Activated CD8-positive, alpha-beta memory T cell treated with anti-CD3 and anti-CD28 coated beads, Interleukin-2, amount 50 U/mL, for 4 hours (primary cell): ENCODE data around the gene ZNF823.
A peak's percentile ranks its signal among the peaks of the same experiment; 100 is the strongest.
"Not testable (repeated sequence)": the region's sequence is repeated elsewhere in the genome, so short reads cannot be mapped to it uniquely, and the experiment has no call there.

Experiments used
- DNase-seq: peaks from one replicate; pipeline ENCODE4 v3.0.0-alpha.2; 2020

ZNF823 gene

DNA sequence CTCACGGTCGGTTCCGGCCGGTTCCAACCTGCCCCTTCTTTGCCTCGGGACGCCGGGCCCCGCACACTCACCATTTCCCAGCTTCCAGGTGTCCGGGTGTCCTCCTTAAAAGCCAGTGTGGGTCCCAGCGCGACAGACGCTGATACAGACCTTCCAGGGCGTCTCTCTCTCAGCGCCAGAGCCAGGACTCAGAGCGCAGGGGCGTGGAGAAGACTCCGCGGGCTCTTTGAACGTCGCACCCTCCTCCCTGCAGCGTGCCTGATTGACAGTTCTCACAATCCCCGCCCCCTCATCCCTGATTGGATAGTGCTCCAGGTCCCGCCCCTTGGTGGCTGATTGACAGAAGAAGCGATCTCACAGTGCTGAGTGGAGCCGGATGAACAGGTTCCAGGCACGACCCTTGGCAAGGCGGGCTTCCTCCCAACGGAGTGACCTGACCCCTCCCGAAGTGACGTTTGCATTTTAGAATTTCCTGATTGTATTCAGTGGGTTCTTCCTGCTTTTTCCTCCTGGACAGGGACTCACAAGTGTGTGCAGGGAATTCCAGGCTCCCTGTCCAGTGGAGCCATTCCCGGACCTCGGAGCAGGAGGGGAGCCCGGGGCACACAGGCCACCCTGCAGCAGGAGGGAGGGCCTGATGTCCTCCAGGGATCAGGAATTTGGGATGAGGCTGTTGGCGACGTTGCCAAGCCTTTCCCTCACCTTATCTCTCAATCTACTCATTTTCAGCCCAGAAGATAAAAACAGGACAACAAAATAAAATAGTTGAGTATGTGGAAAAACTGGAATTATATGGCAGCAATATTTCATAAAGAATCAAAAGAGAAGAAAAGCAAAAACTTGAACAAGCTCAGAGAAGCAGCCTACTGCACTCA, at the start of gene ZNF823:
Gene ZNF823, minus strand, starts transcription at position 201 of the 875 bp plus-strand sequence. Its CDS starts 127 bp downstream, at position 74.
- DNase-seq = peak; percentile 96

DNA sequence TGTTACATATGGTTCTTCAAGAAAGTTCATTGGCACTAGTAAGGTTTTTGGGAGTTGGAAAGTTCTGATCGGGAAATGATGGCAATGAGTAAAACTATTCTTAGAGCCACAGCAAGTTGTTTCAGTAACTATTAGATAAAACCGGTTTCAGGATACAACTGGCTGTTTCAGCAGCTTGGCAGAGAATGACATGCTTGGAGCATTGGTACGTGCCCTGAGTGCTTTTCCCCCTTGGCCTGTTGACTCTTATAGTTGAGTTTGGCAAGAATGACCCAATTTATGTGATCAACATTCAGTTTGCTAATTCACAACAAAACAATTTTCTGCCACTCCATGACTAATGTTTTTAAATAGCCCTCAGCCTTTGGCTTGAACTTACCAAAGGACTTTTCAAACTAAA, 48.8 kb upstream of the ZNF823 start:
- no peak for DNase-seq

DNA sequence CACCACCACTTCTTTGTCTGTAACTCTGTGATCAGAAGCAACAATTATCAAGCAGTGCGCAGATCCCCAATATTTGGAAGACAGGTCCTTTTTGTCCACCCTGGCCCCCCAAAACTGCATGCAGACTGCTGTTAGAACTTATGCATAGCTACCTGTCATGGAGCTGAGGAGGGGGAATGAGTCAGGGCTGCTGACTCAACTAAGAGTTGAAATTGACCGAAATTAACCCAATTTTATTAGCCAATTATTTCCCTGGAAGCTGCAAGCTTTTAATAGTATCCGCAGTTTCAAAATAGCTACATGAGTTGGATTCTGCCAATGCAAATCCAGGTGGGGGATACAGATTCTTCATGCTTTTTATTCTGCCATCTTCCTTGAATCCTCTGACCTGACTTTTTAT, 45.6 kb upstream of the ZNF823 start:
- no peak for DNase-seq

DNA sequence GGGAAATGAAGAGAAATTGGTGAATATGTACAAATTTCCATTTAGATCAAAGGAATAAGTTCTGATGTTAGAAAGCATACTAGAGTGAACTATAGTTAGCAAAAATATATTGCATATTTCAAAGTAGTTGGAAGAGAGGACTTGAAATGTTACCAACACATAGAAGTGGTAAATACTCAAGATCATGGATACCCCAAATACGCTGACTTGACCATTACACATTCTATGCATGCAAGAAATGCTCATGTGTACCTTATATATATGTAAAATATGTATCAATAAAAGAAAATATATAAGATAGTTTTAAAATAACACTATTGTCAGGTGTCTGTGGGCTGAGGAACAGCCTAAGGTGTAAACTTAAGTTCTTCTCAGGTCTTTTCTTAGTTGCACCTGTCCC, 45.0 kb upstream of the ZNF823 start:
- DNase-seq = no peak

DNA sequence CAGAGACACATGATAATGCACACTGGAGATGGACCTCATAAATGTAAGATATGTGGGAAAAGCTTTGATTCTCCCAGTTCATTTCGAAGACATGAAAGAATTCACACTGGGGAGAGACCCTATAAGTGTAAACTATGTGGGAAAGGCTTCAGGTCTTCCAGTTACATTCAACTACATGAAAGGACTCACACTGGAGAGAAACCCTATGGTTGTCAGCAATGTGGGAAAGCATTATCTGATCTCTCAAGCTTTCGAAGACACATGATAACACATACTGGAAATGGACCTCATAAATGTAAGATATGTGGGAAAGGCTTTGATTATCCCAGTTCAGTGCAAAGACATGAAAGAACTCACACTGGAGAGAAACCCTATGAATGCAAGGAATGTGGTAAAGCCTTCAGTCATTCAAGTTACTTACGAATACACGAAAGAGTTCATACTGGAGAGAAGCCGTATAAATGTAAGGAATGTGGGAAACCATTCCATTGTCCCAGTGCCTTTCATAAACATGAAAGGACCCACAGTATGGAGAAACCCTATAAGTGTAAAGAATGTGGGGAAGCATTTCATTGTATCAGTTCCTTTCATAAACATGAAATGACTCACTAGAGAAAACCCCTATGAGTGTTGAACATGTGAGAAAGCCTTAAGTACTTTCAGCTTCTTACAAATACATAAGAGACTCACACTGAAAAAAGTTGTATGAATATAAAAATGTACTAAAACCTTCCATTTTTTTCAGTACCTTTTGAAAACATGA, 42.7 kb upstream of the ZNF823 start:
- no peak for DNase-seq

DNA sequence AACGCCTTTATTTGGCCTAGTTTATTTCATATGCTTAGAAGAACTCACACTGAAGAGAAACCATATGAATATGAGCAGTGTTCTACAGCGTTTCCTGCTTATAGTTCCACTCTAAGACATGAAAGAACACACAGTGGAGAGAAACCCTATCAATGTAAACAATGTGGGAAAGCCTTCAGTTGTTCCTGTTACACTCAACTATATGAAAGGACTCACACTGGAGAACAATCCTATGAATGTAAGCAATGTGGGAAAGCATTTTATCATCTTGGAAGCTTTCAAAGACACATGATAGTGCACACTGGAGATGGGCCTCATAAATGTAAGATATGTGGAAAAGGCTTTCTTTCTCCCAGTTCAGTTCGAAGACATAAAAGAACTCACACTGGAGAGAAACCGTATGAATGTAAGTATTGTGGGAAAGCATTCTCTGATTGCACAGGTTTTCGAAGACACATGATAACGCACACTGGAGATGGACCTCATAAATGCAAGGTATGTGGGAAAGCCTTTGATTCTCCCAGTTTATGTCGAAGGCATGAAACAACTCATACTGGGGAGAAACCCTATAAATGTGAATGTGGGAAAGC, 41.8 kb upstream of the ZNF823 start:
- DNase-seq = no peak

DNA sequence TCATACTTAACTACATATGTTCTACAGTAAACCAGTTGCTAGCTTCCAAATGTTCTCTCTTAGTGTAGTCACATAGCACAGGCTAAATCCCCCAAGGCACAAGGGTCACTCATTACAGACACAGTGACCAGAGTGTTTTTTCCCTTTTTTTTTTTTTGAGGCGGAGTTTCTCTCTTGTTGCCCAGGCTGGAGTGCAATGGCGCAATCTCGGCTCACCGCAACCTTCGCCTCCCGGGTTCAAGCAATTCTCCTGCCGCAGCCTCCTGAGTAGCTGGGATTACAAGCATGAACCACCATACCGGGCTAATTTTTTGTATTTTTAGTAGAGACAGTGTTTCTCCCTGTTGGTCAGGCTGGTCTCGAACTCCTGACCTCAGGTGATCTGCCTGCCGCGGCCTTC, 37.9 kb upstream of the ZNF823 start:
- not testable (repeated sequence) for DNase-seq

DNA sequence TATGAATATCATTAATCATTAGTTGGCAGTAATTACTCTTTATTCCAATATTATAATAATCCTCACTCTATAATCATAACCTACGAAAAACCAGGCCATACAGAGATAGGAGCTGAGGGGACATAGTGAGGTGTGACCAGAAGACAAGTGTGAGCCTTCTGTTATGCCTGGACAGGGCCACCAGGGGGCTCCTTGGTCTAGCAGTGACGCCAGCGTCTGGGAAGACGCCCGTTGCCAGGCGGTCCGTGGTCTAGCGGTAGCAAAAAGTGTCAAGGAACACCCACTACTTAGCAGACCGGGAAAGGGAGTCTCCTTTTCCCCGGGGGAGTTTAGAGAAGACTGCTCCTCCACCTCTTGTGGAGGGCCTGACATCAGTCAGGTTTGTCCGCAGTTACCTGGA, 32.8 kb upstream of the ZNF823 start:
- DNase-seq = not testable (repeated sequence)

DNA sequence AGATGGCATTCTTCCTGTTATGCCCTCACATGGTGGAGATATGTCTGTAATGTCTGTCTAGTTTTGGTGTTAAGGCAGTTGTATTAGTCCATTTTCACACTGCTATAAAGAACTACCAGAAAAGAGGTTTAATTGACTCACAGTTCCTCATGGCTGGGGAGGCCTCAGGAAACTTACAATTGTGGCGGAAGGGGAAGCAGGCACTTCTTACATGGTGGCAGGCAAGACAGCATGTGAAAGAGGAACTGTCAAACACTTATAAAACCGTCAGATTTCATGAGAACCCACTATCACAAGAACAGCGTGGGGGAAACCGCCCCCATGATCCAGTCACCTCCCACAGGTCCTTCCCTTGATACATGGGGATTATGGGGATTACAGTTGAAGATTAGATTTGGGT, 31.2 kb upstream of the ZNF823 start:
- no peak for DNase-seq

DNA sequence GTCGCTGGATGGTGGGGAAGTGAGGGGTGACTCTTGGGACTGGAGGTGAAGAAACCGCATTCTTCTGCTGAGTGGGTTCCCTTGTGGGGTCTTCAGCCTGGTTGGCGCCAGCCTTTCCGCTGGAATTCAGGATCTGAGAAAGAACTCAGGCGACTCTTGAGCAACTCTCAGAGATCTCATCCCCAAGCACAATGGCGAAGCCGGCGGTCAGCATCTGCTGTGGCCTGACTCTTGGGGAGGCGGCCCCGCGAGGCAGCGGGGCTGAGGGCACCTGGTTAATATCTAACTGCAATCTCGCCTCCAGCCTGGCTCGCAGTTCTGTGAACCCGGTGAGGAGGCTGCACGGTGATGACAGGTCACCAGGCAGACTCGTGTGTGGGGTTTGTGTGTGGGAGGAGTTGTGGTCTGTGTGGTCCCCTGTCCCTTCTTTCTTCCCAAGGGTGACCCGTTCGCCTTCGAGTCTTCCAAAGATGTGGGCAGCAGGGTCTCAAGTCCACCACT, 28.9 kb upstream of the ZNF823 start:
- peak; percentile 19 for DNase-seq

DNA sequence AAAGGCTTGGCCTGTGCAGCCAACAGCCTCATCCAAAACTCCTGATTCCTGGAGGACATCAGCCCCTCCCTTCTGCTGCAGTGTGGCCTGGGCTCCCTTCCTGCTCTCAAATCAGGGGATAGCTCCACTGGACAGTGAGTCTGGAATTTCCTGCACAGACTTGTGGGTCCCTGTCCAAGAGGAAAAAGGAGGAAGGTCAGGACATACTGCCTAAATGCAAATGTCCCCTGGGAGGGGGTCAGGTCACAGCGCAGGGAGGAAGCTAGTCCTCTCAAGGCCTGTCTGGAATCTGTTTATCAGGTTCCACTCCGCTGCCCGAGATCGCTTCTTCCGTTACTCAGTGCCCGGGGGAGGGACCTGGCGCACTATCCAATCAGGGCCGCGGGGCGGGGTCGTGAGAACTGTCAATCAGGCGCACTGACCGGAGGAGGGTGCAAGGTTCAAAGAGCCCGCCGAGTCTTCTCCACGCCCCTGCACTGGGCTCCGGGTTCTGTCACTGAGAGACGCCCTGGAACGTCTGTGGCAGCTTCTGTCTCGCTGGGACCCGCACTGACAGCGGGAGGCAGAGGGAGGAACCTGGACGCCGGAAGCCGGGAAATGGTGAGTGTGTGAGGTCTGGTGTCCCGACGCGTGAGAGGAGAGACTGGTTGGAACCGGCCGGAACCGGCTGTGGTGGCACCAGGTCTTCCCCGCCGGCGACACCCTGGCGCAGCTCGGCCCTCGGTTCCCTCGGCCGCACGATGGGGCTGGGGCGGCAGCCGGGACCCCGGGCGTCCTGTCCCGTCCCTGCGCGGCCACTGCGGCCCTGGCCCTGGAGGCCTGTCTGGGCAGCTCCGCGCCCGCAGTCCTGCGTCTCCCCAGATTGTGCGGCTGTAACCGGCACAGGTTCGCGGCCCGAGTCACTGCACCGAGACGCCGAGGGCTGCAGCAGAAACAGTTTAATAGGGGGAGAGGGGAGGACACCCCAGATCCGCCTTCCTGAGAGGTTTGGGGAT, 28.1 kb upstream of the ZNF823 start, which contains the start of gene ZNF441:
Gene ZNF441, plus strand, starts transcription at position 404 of the 995 bp plus-strand sequence. Its CDS starts 194 bp downstream, at position 598.
- peak; percentile 92 for DNase-seq

DNA sequence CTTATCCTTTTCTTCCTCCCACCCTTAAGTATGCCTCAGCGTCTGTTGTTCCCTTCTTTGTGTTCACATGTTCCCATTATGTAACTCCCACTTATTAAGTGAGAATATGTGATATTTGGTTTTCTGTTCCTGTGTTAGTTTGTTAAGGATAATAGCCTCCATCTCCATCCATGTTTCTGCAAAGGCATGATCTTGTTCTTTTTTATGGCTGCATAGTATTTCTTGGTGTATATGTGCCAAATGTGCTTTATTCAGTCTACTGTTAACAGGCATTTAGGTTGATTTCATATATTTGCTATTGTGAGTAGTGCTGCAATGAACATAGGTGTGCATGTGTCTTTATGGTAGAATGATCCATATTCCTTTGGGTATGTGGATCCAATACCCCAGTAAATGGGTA, 24.9 kb upstream of the ZNF823 start:
- DNase-seq = no peak

DNA sequence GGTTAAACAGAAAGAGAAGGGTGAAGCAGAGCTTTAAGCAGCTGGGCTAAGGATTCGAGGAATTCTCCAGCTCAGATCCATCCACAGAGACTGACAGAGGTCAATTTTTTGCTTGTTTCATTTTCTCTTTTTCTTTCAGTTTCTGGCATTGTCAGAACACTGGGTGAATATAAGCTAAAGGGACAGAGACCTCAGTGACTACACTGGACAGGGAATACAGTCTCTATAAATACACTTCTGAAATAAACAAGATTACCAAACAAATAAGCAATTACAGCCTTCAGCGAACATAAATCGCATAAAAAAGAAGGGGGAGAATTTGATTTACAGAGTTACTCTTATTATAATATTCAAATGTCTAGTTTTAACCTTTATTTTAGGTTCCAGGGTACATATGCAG, 24.4 kb upstream of the ZNF823 start:
- DNase-seq = no peak

DNA sequence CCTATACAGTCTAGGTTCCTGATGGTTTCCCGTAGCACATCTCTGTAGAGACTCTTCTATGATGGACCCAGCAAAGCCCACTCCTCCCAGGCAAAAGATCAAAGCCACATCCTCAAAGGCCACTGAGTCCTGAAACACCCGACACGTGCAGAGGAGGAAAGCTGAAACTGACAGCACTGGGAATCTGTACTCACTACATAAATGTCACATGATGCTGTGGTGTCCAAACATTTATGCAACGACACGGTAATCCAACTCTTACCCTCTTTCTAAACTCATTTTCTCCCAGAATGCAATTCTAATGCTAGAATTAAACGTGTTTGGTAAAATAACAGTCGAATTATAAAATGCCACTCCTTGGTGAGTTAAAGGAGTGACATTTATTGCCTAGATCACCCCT, 21.1 kb upstream of the ZNF823 start:
- DNase-seq = no peak

DNA sequence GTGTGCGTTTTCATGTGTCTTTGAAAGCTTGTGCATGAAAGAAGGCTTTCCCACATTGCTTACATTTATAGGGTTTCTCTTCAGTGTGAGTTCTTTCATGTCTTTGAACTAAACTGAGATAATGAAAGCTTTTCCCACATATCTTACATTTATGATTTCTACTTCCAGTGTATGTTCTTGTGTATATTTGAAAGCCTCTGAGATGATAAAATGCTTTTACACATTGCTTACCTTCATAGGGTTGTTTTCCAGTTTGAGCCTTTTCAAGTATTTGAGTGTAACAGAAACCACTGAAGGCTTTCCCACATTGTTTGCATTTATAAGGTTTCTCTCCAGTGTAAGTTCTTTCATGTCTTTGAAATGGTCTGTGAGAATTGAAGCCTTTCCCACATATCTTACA, 18.2 kb upstream of the ZNF823 start:
- DNase-seq = no peak

DNA sequence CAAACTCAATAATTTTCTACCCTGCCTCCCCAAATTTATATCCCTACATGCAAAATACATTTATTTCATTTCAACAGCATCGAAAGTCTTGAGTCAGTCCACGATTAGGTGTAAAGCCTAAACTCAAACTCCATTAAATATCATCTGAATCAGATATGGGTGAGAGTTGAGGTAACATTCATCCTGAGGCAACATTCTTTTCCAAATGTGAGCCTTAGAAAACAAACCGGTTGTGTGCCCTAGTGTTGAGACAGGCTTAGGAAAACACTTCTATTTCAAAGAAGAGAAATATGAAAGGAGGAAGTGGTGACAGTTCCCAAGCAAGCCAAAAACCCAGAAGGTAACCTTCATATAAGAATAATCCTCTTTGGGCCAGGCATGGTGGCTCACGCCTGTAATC, 15.9 kb upstream of the ZNF823 start:
- no peak for DNase-seq

DNA sequence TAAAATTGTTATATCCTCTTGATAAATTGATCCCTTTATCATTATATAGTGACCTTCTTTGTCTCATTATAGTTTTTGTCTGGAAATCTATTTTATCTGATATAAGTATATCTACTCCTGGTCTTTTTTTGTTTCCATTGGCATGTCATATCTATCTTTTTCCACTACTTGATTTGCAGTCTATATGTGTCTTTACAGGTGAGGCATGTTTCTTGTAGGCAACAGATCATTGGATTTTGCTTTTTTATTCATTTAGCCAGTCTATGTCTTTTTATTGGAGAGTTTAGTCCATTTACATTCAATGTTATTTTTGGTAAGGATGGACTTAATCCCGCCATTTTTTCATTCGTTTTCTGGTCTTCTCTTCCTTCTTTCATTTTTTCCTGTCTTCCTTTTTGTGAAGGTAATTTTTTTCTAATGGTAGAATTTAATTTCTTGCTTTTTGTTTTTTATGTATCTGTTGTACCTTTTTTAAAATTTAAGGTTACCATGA, 13.5 kb upstream of the ZNF823 start:
- no peak for DNase-seq

DNA sequence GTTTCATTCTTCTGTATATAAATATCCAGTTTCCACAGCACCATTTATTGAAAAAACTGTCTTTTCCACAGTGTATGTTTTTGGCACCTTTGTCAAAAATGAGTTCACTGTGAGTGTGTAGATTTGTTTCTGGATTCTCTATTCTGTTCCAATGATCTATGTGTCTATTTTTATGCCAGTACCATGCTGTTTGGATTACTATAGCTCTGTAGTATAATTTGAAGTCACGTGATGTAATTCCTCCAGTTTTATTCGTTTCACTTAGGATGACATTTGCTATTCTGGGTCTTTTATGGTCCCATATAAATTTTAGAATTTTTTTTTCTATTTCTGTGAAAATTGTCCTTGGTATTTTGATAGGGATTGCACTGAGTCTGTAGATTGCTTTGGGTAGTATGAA, 11.0 kb upstream of the ZNF823 start:
- no peak for DNase-seq

DNA sequence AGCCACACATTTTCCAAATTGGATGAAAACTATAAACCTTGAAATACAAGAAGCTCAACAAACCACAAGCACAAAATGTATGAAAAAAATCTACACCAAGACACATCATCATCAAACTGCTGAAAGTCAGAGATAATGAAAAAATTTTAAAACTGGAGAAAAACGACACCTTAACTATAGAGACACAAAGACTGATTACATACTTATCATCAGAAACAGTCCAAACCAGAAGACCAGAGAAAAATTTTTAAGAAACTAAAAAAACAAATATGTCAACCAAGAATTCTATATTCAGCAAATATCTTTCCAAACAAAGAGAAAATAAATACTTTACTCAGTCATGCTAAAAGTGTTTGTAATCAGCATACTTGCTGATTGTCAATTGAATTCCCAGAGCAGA, 8.5 kb upstream of the ZNF823 start:
- no peak for DNase-seq

DNA sequence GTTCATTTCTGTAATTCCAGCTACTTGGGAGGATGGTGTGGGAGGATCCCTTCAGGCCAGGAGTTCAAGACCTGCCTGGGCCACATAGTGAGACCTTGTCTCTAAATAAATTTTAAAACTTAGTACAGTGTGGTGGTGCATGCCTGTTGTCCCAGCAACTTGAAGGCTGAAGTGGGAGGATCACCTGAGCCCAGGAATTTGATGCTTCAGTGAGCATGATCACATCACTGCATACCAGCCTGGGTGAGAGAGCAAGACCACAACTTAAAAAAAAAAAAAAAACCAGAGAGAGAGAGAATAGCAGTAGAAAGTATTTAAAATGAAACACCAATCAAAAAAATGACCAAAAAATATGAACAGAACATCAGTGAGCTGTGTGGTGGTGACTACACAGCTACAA, 7.1 kb upstream of the ZNF823 start:
- DNase-seq = no peak

DNA sequence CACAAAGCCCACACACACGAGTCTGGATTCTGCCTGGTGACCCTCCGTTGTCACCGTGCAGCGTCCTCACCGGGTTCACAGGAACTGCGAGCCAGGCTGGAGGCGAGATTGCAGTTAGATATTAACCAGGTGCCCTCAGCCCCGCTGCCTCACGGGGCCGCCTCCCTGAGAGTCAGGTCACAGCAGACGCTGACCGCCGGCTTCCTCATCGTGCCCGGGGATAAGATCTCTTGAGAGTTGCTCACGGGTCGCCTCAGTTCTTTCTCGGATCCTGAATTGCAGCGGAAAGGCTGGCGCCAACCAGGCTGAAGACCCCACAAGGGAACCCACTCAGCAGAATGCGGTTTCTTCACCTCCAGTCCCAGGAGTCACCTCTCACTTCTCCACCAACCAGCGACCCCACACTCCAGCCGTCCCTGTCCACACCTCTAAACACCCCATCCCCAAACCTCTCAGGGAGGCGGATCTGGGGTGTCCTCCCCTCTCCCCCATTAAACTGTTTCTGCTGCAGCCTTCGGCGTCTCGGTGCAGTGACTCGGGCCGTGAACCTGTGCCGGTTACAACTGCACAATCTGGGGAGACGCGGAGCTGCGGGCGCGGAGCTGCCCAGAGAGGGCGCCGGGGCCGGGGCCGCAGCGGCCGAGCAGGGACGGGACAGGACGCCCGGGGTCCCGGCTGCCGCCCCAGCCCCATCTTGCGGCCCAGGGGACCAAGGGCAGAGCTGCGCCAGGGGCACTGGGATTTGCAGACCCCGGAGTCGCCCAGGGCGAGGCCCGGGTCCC, 591 bp downstream of the ZNF823 start:
- peak; percentile 27 for DNase-seq
